MM.1S (cell line): ENCODE measurements around the gene ARHGAP26.

ENCODE experiments used
- DNase-seq: peaks from one replicate; pipeline ENCODE4 v3.0.0-alpha.2; 2015
- H2AFZ ChIP-seq: fragments of 300-600 bp; sonication (generic); 2 replicates; pipeline ENCODE4 v1.6.0; 2016; ENCODE audit warnings: antibody characterized with exemption, low read length
- H3F3A ChIP-seq: fragments of 300-600 bp; sonication (generic); 2 replicates; pipeline ENCODE4 v1.6.1; 2016; ENCODE audit warnings: mild to moderate bottlenecking, antibody characterized with exemption, low read length, moderate library complexity, mixed read lengths; ENCODE audit not compliant: insufficient read depth
- H3K27ac ChIP-seq: fragments of 300-600 bp; sonication (generic); 2 replicates; pipeline ENCODE4 v1.5.1; 2016; ENCODE audit warnings: mild to moderate bottlenecking, low read length
- H3K27me3 ChIP-seq: fragments of 300-600 bp; sonication (generic); replicated peaks from 2 replicates; pipeline ENCODE4 v1.6.0; 2016; ENCODE audit warnings: low read length; ENCODE audit not compliant: insufficient read depth
- H3K36me3 ChIP-seq: fragments of 300-600 bp; sonication (generic); replicated peaks from 2 replicates; pipeline ENCODE4 v1.6.1; 2016; ENCODE audit warnings: mild to moderate bottlenecking, low read length, mixed read lengths; ENCODE audit not compliant: insufficient read depth
- H3K4me1 ChIP-seq: fragments of 300-600 bp; sonication (generic); 2 replicates; pipeline ENCODE4 v1.6.1; 2016; ENCODE audit warnings: low read length, mixed read lengths
- H3K4me2 ChIP-seq: fragments of 300-600 bp; sonication (generic); 2 replicates; pipeline ENCODE4 v1.6.0; 2016; ENCODE audit warnings: low read depth, low read length
- H3K4me3 ChIP-seq: fragments of 300-600 bp; sonication (generic); 2 replicates; pipeline ENCODE4 v1.5.1; 2016; ENCODE audit warnings: low read length, mixed read lengths
- H3K79me2 ChIP-seq: fragments of 300-600 bp; sonication (generic); 2 replicates; pipeline ENCODE4 v1.6.1; 2016; ENCODE audit warnings: mixed run types, low read length, mixed read lengths
- H3K9ac ChIP-seq: fragments of 300-600 bp; sonication (generic); 2 replicates; pipeline ENCODE4 v1.6.1; 2016; ENCODE audit warnings: low read length, mixed read lengths
- H3K9me2 ChIP-seq: fragments of 300-600 bp; sonication (generic); replicated peaks from 2 replicates; pipeline ENCODE4 v1.6.1; 2016; ENCODE audit warnings: mild to moderate bottlenecking, low read length, mixed read lengths; ENCODE audit not compliant: insufficient read depth
- H3K9me3 ChIP-seq: fragments of 300-600 bp; sonication (generic); replicated peaks from 2 replicates; pipeline ENCODE4 v1.6.1; 2016; ENCODE audit warnings: mild to moderate bottlenecking, low read length, mixed read lengths; ENCODE audit not compliant: insufficient read depth
- H4K20me1 ChIP-seq: fragments of 300-600 bp; sonication (generic); 2 replicates; pipeline ENCODE4 v1.6.1; 2016; ENCODE audit warnings: mild to moderate bottlenecking, low read length, moderate library complexity, mixed read lengths; ENCODE audit not compliant: insufficient read depth
- CTCF ChIP-seq: fragments of 300-600 bp; sonication (generic); IDR thresholded peaks from 2 replicates; pipeline ENCODE4 v1.5.1; 2016; ENCODE audit warnings: antibody characterized with exemption, low read length, mixed read lengths
- EZH2 ChIP-seq: fragments of 300-600 bp; sonication (generic); optimal IDR thresholded peaks from 2 replicates; pipeline ENCODE3; 2017; ENCODE audit warnings: low read depth, mild to moderate bottlenecking, antibody characterized with exemption, low read length, mixed read lengths
- EZH2phosphoT487 ChIP-seq: fragments of 300-600 bp; sonication (generic); IDR thresholded peaks from 2 replicates; pipeline ENCODE4 v1.6.1; 2018; ENCODE audit warnings: antibody characterized with exemption, low read length

ARHGAP26 gene

GRCh38 chr5:143064218-143064641, 294.1 kb downstream of the ARHGAP26 start:
- Histone ChIP-seq H3K79me2 (no peaks in the 10 kb centered on the region), H3K9me2 (no peaks in the 10 kb centered on the region), H3K9ac (no peak overlapping the region), H3K4me2 (no peak overlapping the region), H2AFZ (no peak overlapping the region), H3F3A (no peaks in the 10 kb centered on the region), H3K27ac (no peak overlapping the region), H3K36me3 (no peaks in the 10 kb centered on the region), H3K4me3 (no peak overlapping the region), H3K4me1 (0 out of 2 replicates have a peak, but pooled peaks cover 21% of the 10 kb centered on the region), H4K20me1 (no peaks in the 10 kb centered on the region), H3K27me3 (no peaks in the 10 kb centered on the region), H3K9me3 (no peaks in the 10 kb centered on the region)
- TF ChIP-seq EZH2, result no peak
- no peak for TF ChIP-seq EZH2phosphoT487
- no peak for TF ChIP-seq CTCF
- no peak for DNase-seq

GRCh38 chr5:143064676-143065075, 294.5 kb downstream of the ARHGAP26 start:
- no peaks in the 10 kb centered on the region for H3K9me3 ChIP-seq
- H3K4me2 ChIP-seq, result no peak overlapping the region
- TF ChIP-seq EZH2phosphoT487 (no peak), EZH2 (no peak), CTCF (no peak)
- no peak overlapping the region for H3K27ac ChIP-seq
- no peaks in the 10 kb centered on the region for H3K9me2 ChIP-seq
- H3K9ac ChIP-seq, result no peak overlapping the region
- H4K20me1 ChIP-seq, result no peaks in the 10 kb centered on the region
- H3K79me2 ChIP-seq, result no peaks in the 10 kb centered on the region
- H3K36me3 ChIP-seq, result no peaks in the 10 kb centered on the region
- H3K4me1 ChIP-seq, result 0 out of 2 replicates have a peak, but pooled peaks cover 17% of the 10 kb centered on the region
- H3K27me3 ChIP-seq, result no peaks in the 10 kb centered on the region
- H3K4me3 ChIP-seq, result no peak overlapping the region
- no peak overlapping the region for H2AFZ ChIP-seq
- no peak for DNase-seq
- H3F3A ChIP-seq, result no peaks in the 10 kb centered on the region

GRCh38 chr5:143065185-143065965, 295.2 kb downstream of the ARHGAP26 start:
- no peak for DNase-seq
- no peaks in the 10 kb centered on the region for H3K36me3 ChIP-seq
- TF ChIP-seq CTCF (no peak), EZH2phosphoT487 (no peak), EZH2 (no peak)

More at GRCh38 chr5:143065185-143065965, 295.2 kb downstream of the ARHGAP26 start:
- 0 out of 2 replicates have a peak, but pooled peaks cover 11% of the 10 kb centered on the region for H3K4me1 ChIP-seq
- no peaks in the 10 kb centered on the region for H3K79me2 ChIP-seq
- H3K4me3 ChIP-seq, result no peak overlapping the region
- no peaks in the 10 kb centered on the region for H3K9me3 ChIP-seq
- H3K4me2 ChIP-seq, result no peak overlapping the region
- H3K9me2 ChIP-seq, result no peaks in the 10 kb centered on the region
- H3K27me3 ChIP-seq, result no peaks in the 10 kb centered on the region
- no peak overlapping the region for H3K9ac ChIP-seq
- H4K20me1 ChIP-seq, result no peaks in the 10 kb centered on the region
- H3F3A ChIP-seq, result no peaks in the 10 kb centered on the region
- no peak overlapping the region for H3K27ac ChIP-seq
- no peak overlapping the region for H2AFZ ChIP-seq
